A549 (cell line): ENCODE measurements around the gene MRPL57.
"Not testable (repeated sequence)": the region's sequence is repeated elsewhere in the genome, so short reads cannot be mapped to it uniquely, and the experiment has no call there.

Experiments
- BHLHE40 ChIP-seq: IDR thresholded peaks from 2 replicates; pipeline ENCODE4 v1.6.1; 2012; ENCODE audit warnings: low read depth, low read length, inconsistent platforms
- EHMT2 ChIP-seq: fragments of 200-600 bp; sonication (generic); IDR thresholded peaks from 2 replicates; pipeline ENCODE4 v1.6.1; 2016; ENCODE audit warnings: antibody characterized with exemption, low read depth, mild to moderate bottlenecking, moderate library complexity
- EP300 ChIP-seq, 2 experiments: fragments of >200 bp; sonication (Bioruptor Twin); formaldehyde crosslinking; IDR thresholded peaks; 2 replicates in 1 of 2; 3 replicates in 1 of 2; pipeline ENCODE4 v1.6.1; 2016 to 2017
- JUNB ChIP-seq: fragments of >200 bp; sonication (Bioruptor Twin); formaldehyde crosslinking; IDR thresholded peaks from 2 replicates; pipeline ENCODE4 v1.6.1; 2016
- MAFK ChIP-seq: fragments of 450-650 bp; IDR thresholded peaks from 2 replicates; pipeline ENCODE4 v1.6.1; 2014; ENCODE audit not compliant: partially characterized antibody
- POLR2A ChIP-seq: IDR thresholded peaks from 2 replicates; pipeline ENCODE4 v1.6.1; 2012; ENCODE audit warnings: mild to moderate bottlenecking, low read length
- RARB ChIP-seq: fragments of 250-450 bp; sonication (Bioruptor Pico); IDR thresholded peaks from 2 replicates; pipeline ENCODE4 v1.8.0; 2021; ENCODE audit warnings: mild to moderate bottlenecking, moderate library complexity
- RFX5 ChIP-seq: fragments of 450-650 bp; IDR thresholded peaks from 2 replicates; pipeline ENCODE4 v1.7.1; 2014; ENCODE audit warnings: antibody characterized with exemption, mild to moderate bottlenecking, moderate library complexity
- TF ChIP-seq, protein P1 (sequence below): fragments of >200 bp; sonication (Bioruptor Twin); formaldehyde crosslinking; IDR thresholded peaks from 3 replicates; pipeline ENCODE4 v1.5.1; 2016
- TF ChIP-seq, protein P2 (sequence below): fragments of 450-650 bp; IDR thresholded peaks from 2 replicates; pipeline ENCODE4 v1.6.1; 2014; ENCODE audit warnings: antibody characterized with exemption
- TF ChIP-seq, protein P3 (sequence below): fragments of >200 bp; sonication (Bioruptor Twin); formaldehyde crosslinking; IDR thresholded peaks from 2 replicates; pipeline ENCODE4 v1.6.1; 2016
- TF ChIP-seq, protein P4 (sequence below): fragments of >200 bp; sonication (Bioruptor Twin); formaldehyde crosslinking; IDR thresholded peaks from 3 replicates; pipeline ENCODE4 v1.6.1; 2016
- TF ChIP-seq, protein P5 (sequence below): fragments of 200-600 bp; sonication (generic); IDR thresholded peaks from 2 replicates; pipeline ENCODE4 v1.6.1; 2016; ENCODE audit warnings: antibody characterized with exemption, mild to moderate bottlenecking, moderate library complexity

DNA sequence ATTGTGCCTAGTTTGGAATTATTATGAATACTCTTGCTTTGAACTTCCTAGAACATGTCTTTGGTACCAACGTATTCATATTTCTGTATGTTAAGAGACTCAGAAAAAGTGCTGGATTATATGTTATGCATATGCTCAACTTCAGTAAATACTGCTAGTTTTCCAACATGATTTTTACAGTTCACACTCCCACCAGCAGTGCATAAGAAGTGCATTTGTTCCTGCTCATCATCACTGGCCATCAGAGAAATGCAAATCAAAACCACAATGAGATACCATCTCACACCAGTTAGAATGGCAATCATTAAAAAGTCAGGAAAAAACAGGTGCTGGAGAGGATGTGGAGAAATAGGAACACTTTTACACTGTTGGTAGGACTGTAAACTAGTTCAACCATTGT, 2.7 kb upstream of the MRPL57 start:
- TF ChIP-seq, protein P1, sequence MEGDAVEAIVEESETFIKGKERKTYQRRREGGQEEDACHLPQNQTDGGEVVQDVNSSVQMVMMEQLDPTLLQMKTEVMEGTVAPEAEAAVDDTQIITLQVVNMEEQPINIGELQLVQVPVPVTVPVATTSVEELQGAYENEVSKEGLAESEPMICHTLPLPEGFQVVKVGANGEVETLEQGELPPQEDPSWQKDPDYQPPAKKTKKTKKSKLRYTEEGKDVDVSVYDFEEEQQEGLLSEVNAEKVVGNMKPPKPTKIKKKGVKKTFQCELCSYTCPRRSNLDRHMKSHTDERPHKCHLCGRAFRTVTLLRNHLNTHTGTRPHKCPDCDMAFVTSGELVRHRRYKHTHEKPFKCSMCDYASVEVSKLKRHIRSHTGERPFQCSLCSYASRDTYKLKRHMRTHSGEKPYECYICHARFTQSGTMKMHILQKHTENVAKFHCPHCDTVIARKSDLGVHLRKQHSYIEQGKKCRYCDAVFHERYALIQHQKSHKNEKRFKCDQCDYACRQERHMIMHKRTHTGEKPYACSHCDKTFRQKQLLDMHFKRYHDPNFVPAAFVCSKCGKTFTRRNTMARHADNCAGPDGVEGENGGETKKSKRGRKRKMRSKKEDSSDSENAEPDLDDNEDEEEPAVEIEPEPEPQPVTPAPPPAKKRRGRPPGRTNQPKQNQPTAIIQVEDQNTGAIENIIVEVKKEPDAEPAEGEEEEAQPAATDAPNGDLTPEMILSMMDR = not testable (repeated sequence)
- TF ChIP-seq EHMT2; BHLHE40; POLR2A; RARB (CRISPR knock-in tag); RFX5; JUNB; MAFK; EP300 (IDR thresholded peaks at IDR 0.05): not testable (repeated sequence)
- TF ChIP-seq, protein P2, sequence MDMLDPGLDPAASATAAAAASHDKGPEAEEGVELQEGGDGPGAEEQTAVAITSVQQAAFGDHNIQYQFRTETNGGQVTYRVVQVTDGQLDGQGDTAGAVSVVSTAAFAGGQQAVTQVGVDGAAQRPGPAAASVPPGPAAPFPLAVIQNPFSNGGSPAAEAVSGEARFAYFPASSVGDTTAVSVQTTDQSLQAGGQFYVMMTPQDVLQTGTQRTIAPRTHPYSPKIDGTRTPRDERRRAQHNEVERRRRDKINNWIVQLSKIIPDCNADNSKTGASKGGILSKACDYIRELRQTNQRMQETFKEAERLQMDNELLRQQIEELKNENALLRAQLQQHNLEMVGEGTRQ = not testable (repeated sequence)
- TF ChIP-seq, protein P3, sequence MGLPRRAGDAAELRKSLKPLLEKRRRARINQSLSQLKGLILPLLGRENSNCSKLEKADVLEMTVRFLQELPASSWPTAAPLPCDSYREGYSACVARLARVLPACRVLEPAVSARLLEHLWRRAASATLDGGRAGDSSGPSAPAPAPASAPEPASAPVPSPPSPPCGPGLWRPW = not testable (repeated sequence)
- TF ChIP-seq, protein P4, sequence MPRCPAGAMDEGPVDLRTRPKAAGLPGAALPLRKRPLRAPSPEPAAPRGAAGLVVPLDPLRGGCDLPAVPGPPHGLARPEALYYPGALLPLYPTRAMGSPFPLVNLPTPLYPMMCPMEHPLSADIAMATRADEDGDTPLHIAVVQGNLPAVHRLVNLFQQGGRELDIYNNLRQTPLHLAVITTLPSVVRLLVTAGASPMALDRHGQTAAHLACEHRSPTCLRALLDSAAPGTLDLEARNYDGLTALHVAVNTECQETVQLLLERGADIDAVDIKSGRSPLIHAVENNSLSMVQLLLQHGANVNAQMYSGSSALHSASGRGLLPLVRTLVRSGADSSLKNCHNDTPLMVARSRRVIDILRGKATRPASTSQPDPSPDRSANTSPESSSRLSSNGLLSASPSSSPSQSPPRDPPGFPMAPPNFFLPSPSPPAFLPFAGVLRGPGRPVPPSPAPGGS = not testable (repeated sequence)
- TF ChIP-seq, protein P5, sequence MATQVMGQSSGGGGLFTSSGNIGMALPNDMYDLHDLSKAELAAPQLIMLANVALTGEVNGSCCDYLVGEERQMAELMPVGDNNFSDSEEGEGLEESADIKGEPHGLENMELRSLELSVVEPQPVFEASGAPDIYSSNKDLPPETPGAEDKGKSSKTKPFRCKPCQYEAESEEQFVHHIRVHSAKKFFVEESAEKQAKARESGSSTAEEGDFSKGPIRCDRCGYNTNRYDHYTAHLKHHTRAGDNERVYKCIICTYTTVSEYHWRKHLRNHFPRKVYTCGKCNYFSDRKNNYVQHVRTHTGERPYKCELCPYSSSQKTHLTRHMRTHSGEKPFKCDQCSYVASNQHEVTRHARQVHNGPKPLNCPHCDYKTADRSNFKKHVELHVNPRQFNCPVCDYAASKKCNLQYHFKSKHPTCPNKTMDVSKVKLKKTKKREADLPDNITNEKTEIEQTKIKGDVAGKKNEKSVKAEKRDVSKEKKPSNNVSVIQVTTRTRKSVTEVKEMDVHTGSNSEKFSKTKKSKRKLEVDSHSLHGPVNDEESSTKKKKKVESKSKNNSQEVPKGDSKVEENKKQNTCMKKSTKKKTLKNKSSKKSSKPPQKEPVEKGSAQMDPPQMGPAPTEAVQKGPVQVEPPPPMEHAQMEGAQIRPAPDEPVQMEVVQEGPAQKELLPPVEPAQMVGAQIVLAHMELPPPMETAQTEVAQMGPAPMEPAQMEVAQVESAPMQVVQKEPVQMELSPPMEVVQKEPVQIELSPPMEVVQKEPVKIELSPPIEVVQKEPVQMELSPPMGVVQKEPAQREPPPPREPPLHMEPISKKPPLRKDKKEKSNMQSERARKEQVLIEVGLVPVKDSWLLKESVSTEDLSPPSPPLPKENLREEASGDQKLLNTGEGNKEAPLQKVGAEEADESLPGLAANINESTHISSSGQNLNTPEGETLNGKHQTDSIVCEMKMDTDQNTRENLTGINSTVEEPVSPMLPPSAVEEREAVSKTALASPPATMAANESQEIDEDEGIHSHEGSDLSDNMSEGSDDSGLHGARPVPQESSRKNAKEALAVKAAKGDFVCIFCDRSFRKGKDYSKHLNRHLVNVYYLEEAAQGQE = not testable (repeated sequence)
